ENCODE measurements around the gene IDH3G.
"Not testable (repeated sequence)": the region's sequence is repeated elsewhere in the genome, so short reads cannot be mapped to it uniquely, and the experiment has no call there.

Gene IDH3G

GRCh38 chrX:153794018-153794896 is at the start of gene IDH3G, which contains the start of gene SSR4:
TSS of gene IDH3G (minus strand) at chrX:153794375. CDS start at chrX:153794326, 49 bp downstream.
TSS of gene SSR4 (plus strand) at chrX:153794668. CDS start at chrX:153794688, 20 bp downstream.
- peak; percentile 96 for DNase-seq (ENCODE audit: low read depth, low spot score)

- DNase-seq (ENCODE audit: low read depth, low spot score) = no peak
Observed at GRCh38 chrX:153836921-153837320, 42.7 kb upstream of the IDH3G start.

GRCh38 chrX:153832728-153833127 is 38.6 kb upstream of the IDH3G start:
- DNase-seq (ENCODE audit: low read depth, low spot score) = no peak

- DNase-seq (ENCODE audit: low read depth, low spot score) = no peak
Observed at GRCh38 chrX:153831429-153832150, 37.4 kb upstream of the IDH3G start.

GRCh38 chrX:153830640-153831428 is 36.7 kb upstream of the IDH3G start:
- DNase-seq (ENCODE audit: low read depth, low spot score) = no peak

GRCh38 chrX:153829799-153830639 is 35.8 kb upstream of the IDH3G start, which contains the start of gene PDZD4:
TSS of gene PDZD4 (minus strand) at chrX:153830544. CDS start at chrX:153830298, 246 bp downstream.
- DNase-seq (ENCODE audit: low read depth, low spot score) = peak; percentile 13

GRCh38 chrX:153829549-153829798 is 35.3 kb upstream of the IDH3G start:
- no peak for DNase-seq (ENCODE audit: low read depth, low spot score)

GRCh38 chrX:153828723-153829548 is 34.8 kb upstream of the IDH3G start:
- peak; percentile 38 for DNase-seq (ENCODE audit: low read depth, low spot score)

- no peak for DNase-seq (ENCODE audit: low read depth, low spot score)
Observed at GRCh38 chrX:153828308-153828707, 34.1 kb upstream of the IDH3G start.

- no peak for DNase-seq (ENCODE audit: low read depth, low spot score)
Observed at GRCh38 chrX:153827903-153828302, 33.7 kb upstream of the IDH3G start.

GRCh38 chrX:153827016-153827415 is 32.8 kb upstream of the IDH3G start:
- no peak for DNase-seq (ENCODE audit: low read depth, low spot score)

- DNase-seq (ENCODE audit: low read depth, low spot score) = no peak
Observed at GRCh38 chrX:153825042-153825441, 30.9 kb upstream of the IDH3G start.

- DNase-seq (ENCODE audit: low read depth, low spot score) = no peak
Observed at GRCh38 chrX:153824348-153824747, 30.2 kb upstream of the IDH3G start.

GRCh38 chrX:153821066-153821465 is 26.9 kb upstream of the IDH3G start:
- DNase-seq (ENCODE audit: low read depth, low spot score) = no peak

GRCh38 chrX:153820601-153821000 is 26.4 kb upstream of the IDH3G start:
- no peak for DNase-seq (ENCODE audit: low read depth, low spot score)

GRCh38 chrX:153819384-153820040 is 25.3 kb upstream of the IDH3G start:
- DNase-seq (ENCODE audit: low read depth, low spot score) = no peak

- peak; percentile 45 for DNase-seq (ENCODE audit: low read depth, low spot score)
Observed at GRCh38 chrX:153818571-153819383, 24.6 kb upstream of the IDH3G start.

GRCh38 chrX:153818064-153818463 is 23.9 kb upstream of the IDH3G start:
- DNase-seq (ENCODE audit: low read depth, low spot score) = not testable (repeated sequence)

Data from astrocyte of the hippocampus (primary cell).